Right renal pelvis (tissue), 4 donors: ENCODE measurements around the gene ZNF514. TPM values are rescaled to one million over a fixed set of nuclear protein-coding genes. Genes with fewer than 3 reads are reported as not detected.
"Not testable (repeated sequence)": the region's sequence is repeated elsewhere in the genome, so short reads cannot be mapped to it uniquely, and the experiment has no call there.

ENCODE experiments used
- DNase-seq, 4 donors: peaks; one replicate each; pipeline ENCODE4 v3.0.0-alpha.2; 2013; ENCODE audit warnings: low read depth in 4 of 4, low spot score in 3 of 4, missing footprints in 1 of 4
- polyA plus RNA-seq, 4 donors: library from polyadenylated mRNA; unstranded; fragments of 120-200 nt; gene quantifications; one replicate each; pipeline ENCODE4 v1.2.1, GENCODE V29; 2013; ENCODE audit not compliant: insufficient read length in 4 of 4

Gene ZNF514
- polyA plus RNA-seq: 10 to 100 TPM; 21.6 to 35.2 (median 23.4) TPM

DNA sequence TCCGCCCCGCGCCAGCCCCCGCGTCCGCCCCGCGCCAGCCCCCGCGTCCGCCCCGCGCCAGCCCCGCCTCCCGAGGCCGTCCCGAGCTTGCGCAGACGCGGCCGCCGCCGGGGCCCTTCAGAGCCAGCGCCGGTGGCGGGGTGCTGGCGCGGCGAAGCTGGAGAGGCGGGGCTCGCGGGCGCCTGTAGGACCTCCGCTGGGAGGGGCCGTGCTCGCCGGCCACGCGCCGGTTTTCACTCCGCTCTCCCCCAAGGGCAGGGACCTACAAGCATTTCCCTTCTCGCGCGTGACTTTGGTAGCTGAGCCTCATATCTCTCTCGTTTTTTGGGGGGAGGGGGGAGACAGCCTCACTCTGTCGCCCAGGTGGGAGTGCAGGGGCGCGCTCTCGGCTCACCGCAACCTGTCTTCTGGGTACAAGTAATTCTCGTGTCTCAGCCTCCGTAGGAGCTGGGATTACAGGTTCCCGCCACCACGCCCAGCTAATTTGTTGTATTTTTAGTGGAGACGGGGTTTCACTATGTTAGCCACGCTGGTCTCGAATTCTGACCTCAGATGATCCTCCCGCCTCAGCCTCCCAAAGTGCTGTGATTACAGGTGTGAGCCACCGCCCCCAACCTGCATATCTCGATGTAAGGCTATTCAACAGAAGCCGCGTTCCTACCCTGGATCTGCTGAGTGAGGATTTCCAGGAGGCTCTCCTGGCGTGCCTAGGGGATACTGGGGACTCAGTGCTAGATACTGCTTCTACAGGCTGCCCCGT is at the start of gene ZNF514:
Gene ZNF514, minus strand, starts transcription at position 159 of the 760 bp plus-strand sequence. CDS start 6,595 bp downstream, outside the sequence.
- peak in 3 of 4 donors; percentile 39 to 50 (median 43) for DNase-seq

DNA sequence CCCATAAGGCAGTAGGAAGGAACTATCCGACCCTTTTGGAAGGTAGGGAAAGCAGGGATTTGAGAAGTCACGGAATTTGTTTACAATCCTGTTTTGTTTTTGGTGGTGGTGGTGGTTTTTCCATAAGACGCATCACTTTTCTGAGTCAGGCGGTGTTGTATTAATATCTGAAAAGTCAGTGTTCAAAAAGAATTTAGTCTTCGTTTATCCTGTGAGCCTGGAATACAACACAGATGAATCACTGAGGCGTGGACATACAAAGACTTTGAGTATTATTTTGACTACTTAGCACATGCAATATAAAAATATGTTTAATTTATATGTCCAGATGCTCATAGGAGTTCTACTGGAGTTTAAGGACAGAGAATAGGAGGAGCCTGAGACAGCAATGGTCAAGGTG is 48.5 kb upstream of the ZNF514 start:
- no peak for DNase-seq

DNA sequence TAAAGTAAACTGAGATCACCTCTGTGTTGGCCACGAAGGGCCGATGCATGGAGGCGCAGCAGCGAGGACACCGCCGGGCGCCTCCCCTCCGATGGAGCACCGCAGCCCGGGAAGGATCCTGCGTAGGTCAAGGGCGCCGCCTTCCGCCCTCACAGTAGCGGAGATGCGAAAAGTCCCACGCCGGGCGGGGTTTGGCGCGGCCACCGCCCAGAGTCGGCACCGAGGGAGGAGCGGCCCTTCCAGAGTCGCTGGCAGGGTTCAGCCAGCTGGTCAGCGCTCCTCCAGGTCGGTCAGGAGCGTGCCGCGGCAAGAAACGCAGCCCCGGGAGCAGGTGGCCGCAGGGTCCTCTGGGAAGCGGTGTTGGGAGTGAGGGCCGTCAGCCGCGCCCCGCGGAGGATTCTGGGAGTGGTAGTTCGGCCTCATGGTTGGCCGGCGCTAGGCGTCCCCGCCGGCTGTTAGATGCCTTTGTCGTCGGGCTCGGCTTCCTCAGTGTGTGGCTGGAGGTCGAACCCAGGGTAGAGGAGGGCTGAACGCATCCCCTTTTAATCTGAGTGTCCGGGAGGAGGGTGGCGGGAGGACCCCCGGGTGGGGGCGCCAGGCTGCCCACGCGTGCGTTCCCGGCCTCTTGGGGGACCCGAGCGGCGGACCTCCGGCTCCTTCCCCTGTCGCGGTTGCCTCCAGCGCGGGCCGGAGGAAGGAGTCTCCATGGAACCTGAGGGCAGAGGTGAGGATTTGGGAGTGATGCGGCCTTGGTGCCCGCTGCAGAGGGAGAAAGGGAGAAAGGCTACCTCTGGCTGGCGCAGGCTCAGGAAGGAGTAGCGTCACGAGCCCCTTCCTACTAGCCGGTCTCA is 47.7 kb upstream of the ZNF514 start, which contains the start of gene ZNF892:
Gene ZNF892, plus strand, starts transcription at position 411 of the 851 bp plus-strand sequence. Its CDS starts 295 bp downstream, at position 706.
- DNase-seq: peak; percentile 76 to 81 (median 78)

DNA sequence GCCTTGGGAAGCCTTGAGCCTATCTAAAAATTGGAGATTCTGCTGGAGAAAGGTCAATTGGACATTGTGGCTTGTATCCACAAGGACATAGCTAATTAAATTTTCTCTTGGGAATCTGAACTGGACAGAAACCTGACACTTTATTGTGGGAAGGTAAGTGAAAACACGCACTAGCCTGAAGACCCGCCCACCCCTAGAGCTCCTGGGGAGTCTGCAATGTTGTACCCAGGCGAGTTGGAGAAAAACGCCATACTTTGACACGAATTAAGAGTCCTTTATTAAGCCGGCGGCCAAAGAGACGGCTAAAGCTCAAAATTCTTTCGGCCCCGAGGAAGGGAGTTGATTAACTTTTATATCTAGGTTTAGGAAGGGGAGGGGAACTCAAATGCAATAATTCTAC is 46.4 kb upstream of the ZNF514 start:
- DNase-seq: peak in 1 of 4 donors; percentile 10

DNA sequence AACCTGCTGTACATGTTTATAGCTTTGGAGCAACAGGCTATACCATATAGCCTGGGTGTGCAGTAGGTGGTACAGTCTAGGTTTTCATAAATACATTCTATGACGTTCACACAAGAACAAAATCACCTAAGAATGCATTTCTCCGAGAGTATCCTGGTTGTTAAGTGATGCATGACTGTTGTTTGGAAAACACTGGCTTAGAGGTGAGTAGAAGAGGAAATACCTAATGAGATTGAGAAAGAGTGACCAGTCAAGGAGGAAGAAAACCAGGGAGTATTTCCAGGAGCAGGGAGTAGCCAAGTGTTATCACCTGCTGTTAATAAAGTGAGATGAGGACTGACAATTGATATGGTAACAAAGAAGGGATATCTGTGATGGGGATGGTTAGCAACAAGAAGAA is 44.7 kb upstream of the ZNF514 start:
- DNase-seq: no peak

DNA sequence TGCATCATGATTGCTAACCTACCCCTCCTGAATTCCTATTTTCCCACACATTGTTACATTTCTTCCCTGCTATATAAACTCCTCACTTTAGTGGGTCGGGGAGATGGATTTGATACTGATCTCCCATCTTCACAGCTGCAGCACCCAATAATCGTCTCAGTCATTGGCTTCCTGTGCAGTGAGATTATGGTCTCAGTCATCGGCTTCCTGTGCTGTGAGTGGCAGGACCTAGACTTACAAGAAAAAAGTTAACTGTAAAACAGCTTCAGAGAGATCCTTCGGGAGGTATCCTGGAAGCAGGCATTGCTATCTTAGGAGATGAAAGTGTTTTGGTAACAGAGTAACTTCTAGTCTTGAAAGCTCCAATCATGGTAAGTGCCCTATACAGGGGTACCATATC is 44.3 kb upstream of the ZNF514 start:
- no peak for DNase-seq

DNA sequence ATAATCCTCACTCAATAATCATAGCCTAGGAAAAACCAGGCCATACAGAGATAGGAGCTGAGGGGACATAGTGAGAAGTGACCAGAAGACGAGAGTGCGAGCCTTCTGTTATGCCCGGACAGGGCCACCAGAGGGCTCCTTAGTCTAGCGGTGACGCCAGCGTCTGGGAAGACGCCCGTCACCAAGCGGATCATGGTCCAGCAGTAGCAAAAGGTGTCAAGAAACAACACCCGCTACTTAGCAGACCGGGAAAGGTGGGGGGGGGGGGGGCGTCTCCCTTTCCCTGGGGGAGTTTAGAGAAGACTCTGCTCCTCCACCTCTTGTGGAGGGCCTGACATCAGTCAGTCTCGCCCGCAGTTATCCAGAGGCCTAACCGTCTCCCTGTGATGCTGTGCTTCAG is 33.3 kb upstream of the ZNF514 start:
- DNase-seq: not testable (repeated sequence)

DNA sequence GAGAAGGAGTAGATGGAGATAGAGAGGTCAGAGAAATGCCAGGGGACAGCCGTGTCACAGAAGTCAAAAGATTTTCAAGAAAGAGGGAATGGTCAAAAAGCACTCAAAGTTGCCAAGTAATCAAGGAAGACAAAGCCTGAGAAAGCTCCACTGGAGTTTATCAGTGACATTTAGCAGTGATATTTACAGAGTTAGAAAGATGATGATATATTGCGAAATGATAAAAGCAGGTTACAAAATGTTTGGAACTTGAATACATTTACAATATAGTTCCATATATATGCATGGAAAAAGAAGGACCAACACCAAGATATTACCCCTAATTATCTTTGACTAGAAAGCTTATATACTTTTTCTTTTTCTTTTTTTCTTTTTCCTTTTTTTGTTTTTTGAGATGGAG is 26.3 kb upstream of the ZNF514 start:
- no peak for DNase-seq

DNA sequence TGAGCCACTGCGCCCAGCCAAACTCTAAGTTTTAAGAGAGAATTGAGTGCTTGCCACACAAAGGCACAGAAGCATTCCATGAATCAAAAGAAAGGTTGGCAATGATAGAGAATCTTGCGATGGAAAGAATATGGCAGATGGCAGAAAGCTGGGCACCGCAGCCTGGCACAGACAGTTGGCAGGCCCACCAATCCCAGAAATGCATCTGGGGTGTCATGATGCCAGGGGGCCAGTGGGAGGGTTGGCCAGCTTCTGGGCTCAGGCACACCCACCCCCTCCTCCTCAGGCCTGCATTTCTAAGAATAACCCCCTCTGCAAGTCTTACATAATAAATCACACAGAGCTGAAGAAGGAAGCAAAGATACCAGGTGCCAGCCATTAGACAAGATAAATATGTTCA is 25.5 kb upstream of the ZNF514 start:
- DNase-seq: no peak

DNA sequence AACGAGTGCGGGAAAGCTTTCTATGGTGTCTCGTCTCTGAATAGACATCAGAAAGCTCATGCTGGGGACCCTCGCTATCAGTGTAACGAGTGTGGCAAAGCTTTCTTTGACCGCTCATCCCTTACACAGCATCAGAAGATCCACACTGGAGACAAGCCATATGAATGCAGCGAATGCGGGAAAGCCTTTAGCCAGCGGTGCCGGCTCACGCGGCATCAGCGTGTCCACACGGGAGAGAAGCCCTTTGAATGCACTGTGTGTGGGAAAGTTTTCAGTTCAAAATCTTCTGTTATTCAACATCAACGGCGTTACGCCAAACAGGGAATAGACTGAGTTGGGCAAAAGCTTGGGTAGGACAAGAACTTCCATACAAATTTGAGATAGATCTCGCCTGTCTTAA is 22.1 kb upstream of the ZNF514 start:
- no peak for DNase-seq

DNA sequence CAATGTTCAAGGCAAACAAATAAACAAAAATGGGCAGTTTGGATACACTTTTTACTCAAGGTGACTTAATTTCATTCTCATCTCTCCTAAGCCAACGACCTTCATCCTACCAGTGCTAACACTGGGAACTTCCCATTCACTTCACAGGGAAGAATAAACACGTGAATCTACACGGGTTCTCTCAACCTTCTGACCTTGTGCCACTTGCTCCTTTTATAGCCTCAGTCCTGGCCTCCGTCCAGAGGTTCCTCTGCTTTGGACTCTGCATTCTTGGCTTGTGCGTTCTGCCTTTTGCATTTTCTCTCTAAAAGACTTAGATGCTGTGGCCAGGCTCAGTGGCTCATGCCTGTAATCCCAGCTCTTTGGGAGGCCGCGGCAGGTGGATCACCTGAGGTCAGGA is 19.8 kb upstream of the ZNF514 start:
- DNase-seq: no peak

DNA sequence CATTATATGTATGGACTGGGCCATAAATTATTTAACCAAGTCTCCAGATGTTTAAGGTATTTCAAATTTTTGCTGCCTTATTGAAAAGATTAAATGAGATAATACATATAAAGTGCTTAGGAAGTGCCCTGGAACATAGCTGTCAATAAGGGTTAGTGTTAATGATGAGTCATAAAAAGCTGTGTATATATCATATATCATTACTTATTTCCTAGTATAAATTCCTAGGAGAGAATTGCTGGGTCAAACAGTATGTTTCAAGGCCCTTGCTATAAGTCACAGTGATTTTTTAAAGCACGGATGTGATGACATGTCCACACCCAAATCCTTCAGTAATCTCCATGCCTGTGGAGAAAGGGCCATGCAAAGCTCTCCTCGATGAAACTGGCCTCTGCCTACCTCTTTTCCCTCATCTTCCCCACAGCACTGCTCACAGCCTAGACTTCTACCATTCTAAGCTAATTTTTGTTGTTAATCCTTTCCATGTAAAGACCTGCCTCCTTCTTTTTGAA is 14.4 kb upstream of the ZNF514 start:
- no peak for DNase-seq

DNA sequence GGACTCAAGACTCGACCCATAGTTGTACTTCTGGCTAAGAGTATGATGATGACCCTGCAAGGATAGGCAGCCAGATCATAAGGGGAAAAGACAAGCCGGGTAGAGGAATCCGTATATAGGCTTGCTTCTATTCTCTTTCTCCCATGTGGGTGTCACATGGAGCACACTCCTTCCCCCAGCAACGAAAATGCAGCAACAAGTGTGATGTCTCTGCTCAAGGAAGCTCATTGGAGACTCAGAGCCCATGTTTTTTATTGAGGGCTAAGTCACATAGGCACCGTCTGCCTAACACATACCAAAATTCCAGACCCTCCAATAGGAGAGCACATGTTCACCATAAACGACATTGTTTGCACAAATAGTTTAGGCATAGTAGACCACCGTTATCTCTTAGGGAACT is 12.3 kb upstream of the ZNF514 start:
- DNase-seq: no peak

DNA sequence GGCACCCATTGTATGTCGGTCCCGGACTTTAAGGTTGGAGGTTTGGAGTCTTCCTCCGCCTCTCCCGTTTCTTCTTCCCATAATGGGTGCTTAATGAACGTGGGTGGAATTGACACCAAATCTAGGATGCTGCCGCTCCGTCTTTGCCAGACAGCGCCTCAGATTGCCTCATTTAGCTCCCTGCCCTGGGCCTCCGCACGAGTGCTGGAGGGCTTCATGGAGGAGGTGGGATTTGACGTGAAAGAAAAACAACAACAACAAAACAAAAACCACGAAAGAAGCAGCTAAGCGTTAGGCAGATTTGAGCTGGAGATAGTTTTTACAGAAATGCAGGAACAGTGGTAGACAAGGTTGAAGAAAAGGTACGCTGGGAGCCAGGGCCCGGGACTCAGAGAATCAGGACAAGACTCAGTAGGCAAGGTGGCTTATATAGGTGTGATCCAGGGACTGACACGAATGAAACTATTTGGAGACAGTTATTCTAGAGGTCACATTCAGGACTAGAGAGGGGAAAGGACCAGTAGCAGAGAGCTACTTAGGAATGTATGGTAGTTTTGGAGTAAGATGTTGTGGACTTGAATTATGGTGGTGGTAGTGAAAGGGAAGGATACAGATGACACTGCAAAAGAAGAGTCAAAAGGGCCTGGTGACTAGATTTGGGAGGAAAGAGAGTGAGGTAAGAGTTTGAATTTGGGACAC is 6.6 kb upstream of the ZNF514 start:
- peak in 1 of 4 donors; percentile 5 for DNase-seq

DNA sequence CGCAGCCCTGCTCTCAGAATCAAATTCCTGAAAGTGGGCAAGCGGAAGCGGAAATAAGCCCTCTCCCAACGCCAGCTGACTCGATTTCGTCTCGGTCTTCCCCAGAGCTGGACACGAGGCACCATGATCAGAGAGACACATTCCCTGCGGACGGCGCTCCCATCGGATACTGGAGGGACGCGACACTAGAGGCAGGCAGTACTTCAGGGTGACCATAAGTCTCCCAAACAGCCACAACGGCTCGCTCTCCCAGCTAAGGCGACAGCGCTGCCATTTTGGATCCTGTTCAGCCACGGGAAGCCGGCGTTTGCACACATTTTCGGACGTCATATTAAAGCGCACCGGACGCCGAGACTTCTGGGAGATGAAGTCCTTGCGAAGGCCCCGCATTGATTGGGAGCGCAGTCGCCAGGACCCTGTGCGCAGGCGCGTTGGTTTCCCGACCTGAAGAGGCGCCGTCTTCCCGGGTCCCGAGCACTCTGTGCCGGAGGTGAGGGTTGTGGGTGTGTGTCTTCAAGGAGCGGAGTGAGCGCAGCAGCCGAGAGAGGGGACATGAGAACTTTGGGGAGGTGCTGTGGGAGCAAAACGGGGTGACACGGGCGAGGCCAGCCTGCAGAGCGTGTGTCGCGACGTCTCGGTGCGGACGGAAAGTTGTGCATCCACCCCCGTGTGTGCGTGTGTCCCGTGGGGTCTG is 5.9 kb upstream of the ZNF514 start, which contains the start of gene ZNF2:
Gene ZNF2, plus strand, starts transcription at position 439 of the 694 bp plus-strand sequence. CDS start 10,418 bp downstream, outside the sequence.
- peak; percentile 92 to 99 (median 98) for DNase-seq

DNA sequence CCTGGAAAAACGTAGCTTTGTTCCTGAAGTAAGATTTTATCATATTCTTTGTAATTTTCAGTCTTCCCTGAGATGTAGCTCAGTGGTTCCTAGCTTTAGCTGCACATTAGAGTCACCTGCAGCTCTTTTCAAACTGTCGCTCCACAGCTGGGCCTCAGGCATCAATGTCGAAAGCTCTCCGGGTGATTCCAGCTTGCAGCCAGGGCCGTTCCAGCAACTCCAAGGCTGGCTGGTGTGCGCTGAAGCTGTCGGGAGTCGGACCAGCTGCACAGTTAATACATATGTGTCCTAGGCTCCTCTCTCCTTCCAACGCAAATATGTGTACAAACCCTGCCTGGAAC is 5.4 kb upstream of the ZNF514 start:
- no peak for DNase-seq

DNA sequence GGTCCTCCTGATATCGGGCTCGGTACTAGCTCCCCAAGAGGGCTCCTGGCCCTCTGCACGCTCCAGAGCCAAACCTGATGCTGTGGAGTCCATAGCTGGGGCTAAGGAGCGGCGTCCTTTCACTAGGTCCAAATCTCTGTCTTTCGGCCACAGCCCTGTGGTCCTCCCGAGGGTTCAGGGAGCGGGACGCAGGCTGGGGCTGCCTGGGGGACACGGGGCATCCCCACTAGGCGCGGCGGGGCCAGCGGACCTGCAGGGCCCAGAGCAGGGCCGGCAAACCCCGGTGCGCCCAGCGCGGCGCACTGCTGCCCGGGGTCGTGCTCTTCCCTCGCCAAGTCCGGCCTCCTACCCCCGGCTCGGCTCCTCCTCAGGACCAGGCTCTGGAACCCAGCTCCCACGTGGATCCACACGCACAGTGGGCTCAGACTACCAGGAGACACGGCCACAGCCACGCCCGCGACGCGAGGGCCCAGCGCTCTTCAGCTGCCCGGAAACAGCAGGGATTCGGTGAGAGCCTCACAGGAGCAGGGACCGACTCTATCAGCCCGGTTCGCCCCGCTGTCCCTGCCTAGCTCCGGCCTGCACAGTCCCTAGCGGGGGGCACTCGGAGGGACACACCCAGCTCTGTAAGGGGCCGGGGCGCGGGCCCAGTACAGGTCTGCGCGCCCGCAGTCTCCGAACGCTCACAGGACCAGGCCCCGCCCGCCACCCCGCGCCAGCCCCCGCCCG is 593 bp downstream of the ZNF514 start:
- DNase-seq: peak in 1 of 4 donors; percentile 4

DNA sequence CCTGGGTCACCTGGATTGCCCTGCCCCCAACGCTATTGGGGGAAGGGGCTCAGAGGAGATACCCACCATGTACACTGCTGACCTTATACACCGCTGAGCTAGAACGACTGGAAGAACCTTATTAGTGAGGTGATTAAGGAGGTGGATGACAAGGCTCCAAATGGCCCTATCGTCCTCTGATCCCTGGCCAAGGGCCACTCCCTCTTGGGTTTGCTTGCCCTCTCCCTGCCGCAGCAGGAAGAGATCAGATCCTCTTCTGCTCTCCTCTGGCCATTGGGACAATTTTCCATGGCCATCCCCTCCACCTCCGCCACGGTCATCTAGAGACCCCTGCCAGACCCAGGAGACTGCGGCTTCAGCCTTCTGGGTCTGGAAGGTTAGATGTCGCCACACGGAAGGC is 1.2 kb downstream of the ZNF514 start:
- DNase-seq: no peak

DNA sequence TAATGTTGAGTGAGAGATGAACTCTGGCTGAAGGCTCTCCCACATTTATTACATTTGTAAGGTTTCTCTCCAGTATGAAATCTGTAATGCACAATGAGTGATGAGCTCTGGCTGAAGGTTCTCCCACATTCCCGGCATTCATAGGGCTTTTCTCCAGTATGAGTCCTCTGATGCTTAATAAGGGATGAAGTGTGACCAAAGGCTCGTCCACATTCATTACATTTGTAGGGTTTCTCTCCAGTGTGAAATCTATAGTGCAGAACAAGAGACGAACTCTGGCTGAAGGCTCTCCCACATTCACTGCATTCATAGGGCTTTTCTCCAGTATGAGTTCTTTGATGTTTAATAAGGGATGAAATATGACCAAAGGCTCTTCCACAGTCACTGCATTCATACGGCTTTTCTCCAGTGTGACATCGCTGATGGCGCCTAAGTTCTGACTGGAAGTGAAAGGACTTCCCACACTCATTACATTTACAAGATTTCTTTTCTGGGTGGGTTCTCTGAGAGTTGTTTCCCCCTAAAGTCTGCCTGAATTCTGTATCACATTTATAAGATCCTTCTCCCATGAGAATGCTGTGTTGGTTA is 10.2 kb downstream of the ZNF514 start:
- DNase-seq: no peak
